Naive B cell (primary cell): ENCODE data around the gene POC5. TPM values are rescaled to one million over a fixed set of nuclear protein-coding genes. Genes with fewer than 3 reads are reported as not detected.
A peak's percentile ranks its signal among the peaks of the same experiment; 100 is the strongest.
"Not testable (repeated sequence)": the region's sequence is repeated elsewhere in the genome, so short reads cannot be mapped to it uniquely, and the experiment has no call there.

Experiments used
- ATAC-seq, 2 donors: fragments of 150-1000 bp; cut with Tn5 transposase; 2 replicates each; pipeline ENCODE4 v1.10.0; 2021; ENCODE audit warnings: low read depth in 2 of 2, mild to moderate bottlenecking in 2 of 2, moderate library complexity in 2 of 2
- DNase-seq: peaks from one replicate; pipeline ENCODE4 v3.0.0; 2022
- H3K27ac Mint-ChIP-seq, 6 donors: one replicate each; pipeline ENCODE4 v1.8.0; 2020 to 2022; ENCODE audit warnings: mild to moderate bottlenecking in 6 of 6, mixed read lengths in 6 of 6, moderate library complexity in 5 of 6, inconsistent platforms in 2 of 6
- H3K27me3 Mint-ChIP-seq, 3 donors: one replicate each; pipeline ENCODE4 v1.8.0; 2021 to 2022; ENCODE audit warnings: mixed read lengths in 3 of 3, mild to moderate bottlenecking in 1 of 3
- H3K36me3 Mint-ChIP-seq, 2 donors: one replicate each; pipeline ENCODE4 v1.8.0; 2020 to 2022; ENCODE audit warnings: mixed read lengths in 2 of 2, inconsistent platforms in 1 of 2, mild to moderate bottlenecking in 1 of 2
- H3K4me1 Mint-ChIP-seq, 3 donors: one replicate each; pipeline ENCODE4 v1.8.0; 2020 to 2022; ENCODE audit warnings: mixed read lengths in 3 of 3, inconsistent platforms in 1 of 3, mild to moderate bottlenecking in 1 of 3, moderate library complexity in 1 of 3
- H3K4me3 Mint-ChIP-seq, 8 donors: one replicate each; pipeline ENCODE4 v1.8.0; 2020 to 2022; ENCODE audit warnings: mild to moderate bottlenecking in 8 of 8, mixed read lengths in 8 of 8, moderate library complexity in 8 of 8, inconsistent platforms in 2 of 8
- H3K9me3 Mint-ChIP-seq, 7 donors: one replicate each; pipeline ENCODE4 v1.8.0; 2020 to 2022; ENCODE audit warnings: mixed read lengths in 7 of 7, mild to moderate bottlenecking in 5 of 7, inconsistent platforms in 2 of 7, moderate library complexity in 1 of 7
- polyA plus RNA-seq, 6 donors: library from polyadenylated mRNA; unstranded; fragments of 300-500 nt; fragmentation: Illumina TruSeq; gene quantifications; one replicate each; pipeline ENCODE4 v1.2.3, GENCODE V29; 2021; ENCODE audit warnings: low read depth in 6 of 6

POC5 gene, protein sequence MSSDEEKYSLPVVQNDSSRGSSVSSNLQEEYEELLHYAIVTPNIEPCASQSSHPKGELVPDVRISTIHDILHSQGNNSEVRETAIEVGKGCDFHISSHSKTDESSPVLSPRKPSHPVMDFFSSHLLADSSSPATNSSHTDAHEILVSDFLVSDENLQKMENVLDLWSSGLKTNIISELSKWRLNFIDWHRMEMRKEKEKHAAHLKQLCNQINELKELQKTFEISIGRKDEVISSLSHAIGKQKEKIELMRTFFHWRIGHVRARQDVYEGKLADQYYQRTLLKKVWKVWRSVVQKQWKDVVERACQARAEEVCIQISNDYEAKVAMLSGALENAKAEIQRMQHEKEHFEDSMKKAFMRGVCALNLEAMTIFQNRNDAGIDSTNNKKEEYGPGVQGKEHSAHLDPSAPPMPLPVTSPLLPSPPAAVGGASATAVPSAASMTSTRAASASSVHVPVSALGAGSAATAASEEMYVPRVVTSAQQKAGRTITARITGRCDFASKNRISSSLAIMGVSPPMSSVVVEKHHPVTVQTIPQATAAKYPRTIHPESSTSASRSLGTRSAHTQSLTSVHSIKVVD
- 10 to 100 TPM; 11.1 to 26.7 (median 18.9) TPM for polyA plus RNA-seq

DNA sequence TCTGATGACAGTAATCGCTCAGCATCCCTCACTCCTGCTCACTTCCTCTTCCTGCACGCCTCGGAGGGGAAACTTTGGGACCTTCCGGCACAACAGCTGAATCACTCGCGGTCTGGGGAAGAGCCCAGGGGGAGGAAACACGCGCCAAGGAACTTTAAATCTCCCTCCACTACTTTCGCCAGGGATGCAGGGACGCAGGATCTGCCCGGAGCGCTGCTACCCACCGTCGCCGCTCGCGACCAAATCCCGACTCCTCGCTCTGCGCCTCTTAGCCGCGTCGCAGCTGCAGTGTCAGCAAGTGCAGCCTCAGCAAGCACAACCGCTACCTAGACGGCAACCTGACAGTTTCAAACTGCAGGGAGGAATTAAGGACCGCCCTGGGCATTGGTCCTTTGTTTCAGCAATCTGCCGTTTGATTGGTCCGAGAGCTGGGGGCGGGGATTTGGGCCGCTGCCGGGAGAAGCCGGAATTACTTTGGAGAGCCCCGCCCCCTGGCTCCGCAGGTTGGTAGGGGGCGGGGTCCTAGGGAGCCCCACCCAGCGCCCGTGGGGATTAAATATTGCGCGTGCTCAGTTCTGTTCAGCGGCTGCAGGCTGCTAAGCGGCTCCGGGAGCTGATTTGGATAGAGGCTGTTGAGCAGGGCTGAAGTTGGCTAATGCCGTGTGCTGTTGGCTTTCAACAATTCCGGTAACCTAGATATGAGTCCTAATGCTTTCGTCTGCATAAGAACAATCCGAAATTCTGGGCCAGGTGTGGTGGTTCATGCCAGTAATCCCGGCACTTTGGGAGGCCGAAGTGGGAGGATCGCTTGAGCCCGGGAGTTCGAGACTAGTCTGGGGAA is at the start of gene POC5:
Gene POC5 (minus strand): TSS at position 356 of the 841 bp plus-strand sequence. CDS start 4,500 bp downstream, outside the sequence.
- H3K4me1 Mint-ChIP-seq: peaks cover 25 to 39% (median 37%) of the 10 kb centered on the region in 3 donors
- H3K9me3 Mint-ChIP-seq: peaks cover 0 to 1% (median 0%) of the 10 kb centered on the region in 7 donors
- peaks cover 5 to 17% of the 10 kb centered on the region in 2 donors for H3K36me3 Mint-ChIP-seq
- H3K27ac Mint-ChIP-seq: peak within 1 kb of the TSS; percentile 96 to 99 (median 98)
- DNase-seq: peak; percentile 98
- H3K27me3 Mint-ChIP-seq: peaks cover 8 to 16% (median 15%) of the 10 kb centered on the region in 3 donors
- peak within 1 kb of the TSS; percentile 98 to 100 (median 100) for H3K4me3 Mint-ChIP-seq
- ATAC-seq: peak; percentile 91 to 93

DNA sequence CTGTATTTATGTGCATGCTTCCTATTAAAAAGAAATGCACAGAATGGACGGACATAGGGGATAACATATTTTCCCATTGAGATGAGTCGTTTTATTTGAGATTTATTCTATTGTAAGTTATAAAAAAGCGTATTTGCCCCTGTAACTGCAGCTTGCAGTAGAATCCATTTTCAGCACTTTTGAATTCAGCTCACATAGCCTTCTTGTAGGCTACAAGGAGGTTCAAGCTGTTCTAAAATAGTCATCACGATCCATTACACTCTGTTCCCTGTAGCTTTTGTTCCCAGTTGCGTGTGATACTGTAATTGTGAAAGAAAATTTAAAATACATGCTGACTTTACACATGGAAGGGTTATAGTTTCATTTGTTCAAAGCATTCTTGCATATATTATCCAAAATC is 40.9 kb upstream of the POC5 start:
- Mint-ChIP-seq H3K36me3 (no peaks in the 10 kb centered on the region), H3K4me3 (no peak overlapping the region), H3K9me3 (peaks cover 0 to 6% (median 0%) of the 10 kb centered on the region in 7 donors), H3K27ac (no peak overlapping the region), H3K4me1 (no peaks in the 10 kb centered on the region), H3K27me3 (peaks cover 4 to 19% (median 16%) of the 10 kb centered on the region in 3 donors)
- DNase-seq (no peak), ATAC-seq (no peak)

DNA sequence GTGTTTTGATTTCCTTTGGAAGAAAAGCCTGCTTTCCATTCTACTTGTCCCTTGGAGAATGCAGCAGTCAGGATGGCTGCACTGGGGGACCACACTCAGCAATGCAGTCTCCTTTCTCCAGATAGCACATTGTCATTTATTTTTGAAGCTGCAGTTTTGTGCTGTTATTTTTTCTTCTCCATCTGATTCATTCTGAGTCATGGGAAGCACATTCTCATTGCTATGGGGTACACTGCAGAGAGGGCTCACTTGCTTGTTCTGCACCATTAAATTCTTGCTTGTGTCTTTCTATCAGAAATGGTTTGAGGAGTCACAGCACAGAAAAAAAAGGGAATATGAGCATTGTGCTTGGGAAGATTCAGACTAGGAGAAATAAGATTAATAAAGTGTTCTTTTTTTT is 39.7 kb upstream of the POC5 start:
- Mint-ChIP-seq H3K4me3 (no peak overlapping the region), H3K27ac (no peak overlapping the region), H3K4me1 (no peaks in the 10 kb centered on the region), H3K27me3 (peaks cover 4 to 19% (median 16%) of the 10 kb centered on the region in 3 donors), H3K36me3 (no peaks in the 10 kb centered on the region), H3K9me3 (peaks cover 0 to 6% (median 0%) of the 10 kb centered on the region in 7 donors)
- DNase-seq (no peak), ATAC-seq (no peak)

DNA sequence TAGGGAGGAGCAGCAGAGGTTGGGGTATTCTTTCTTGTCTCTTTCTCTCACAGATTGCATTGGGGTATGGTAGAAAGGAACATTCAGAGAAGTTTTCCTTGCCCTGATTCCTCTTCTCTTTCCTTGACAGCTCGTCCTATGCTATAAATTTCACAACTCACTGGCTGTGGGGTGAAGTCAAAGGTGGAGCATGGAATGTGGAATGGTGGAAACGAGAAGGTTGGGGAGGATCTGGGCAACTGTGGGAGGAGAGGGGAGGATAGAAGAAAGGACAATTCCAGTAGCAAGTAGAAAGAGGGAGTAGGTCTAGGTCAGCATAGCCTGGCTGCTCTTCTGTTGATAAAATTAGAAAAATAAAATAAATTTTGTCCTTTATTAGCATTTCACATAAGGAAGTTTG is 39.0 kb upstream of the POC5 start:
- peaks cover 4 to 22% (median 19%) of the 10 kb centered on the region in 3 donors for H3K27me3 Mint-ChIP-seq
- DNase-seq: no peak
- no peak overlapping the region for H3K4me3 Mint-ChIP-seq
- no peaks in the 10 kb centered on the region for H3K4me1 Mint-ChIP-seq
- no peaks in the 10 kb centered on the region for H3K36me3 Mint-ChIP-seq
- ATAC-seq: no peak
- peaks cover 0 to 6% (median 0%) of the 10 kb centered on the region in 7 donors for H3K9me3 Mint-ChIP-seq
- H3K27ac Mint-ChIP-seq: no peak overlapping the region

DNA sequence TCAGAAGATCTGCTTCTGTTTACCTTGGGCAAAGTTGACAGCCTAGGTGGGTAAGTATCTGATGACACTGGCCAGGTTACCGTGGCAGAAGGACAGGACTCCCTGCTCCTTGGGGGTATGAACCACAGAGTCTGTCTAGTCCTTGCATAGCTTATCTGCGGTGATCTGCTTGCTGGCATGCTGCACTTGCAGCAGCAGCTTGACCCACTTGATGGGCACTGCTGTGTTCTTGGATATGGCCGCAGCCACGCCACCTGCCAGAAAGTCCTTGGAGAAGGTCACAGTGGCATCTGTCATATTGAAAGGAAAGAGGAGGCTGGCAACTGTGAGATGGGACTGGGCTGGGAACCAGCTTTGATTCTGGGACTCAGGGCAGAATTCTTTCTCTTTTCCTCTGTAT is 35.9 kb upstream of the POC5 start:
- no peak for ATAC-seq

DNA sequence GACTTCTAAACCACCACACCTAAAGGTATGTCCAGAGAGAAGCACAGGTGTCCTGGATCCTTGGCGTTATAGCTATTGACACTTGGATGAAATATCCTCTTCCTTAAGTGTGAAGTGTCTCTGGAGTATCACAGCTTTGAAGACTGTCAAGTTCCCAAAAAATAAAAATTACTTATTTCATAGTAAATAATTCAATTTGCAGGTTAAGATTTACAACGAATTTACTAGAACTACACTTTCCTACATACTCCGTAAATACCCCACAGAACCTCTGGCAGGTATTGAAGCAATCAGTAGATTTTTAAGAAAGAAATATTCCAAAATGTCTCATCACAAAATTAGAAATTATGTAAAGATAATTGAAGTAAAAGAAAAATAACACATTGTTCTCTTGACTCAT is 27.1 kb upstream of the POC5 start:
- DNase-seq (no peak), ATAC-seq (no peak)
- peaks cover 13 to 31% (median 30%) of the 10 kb centered on the region in 3 donors for H3K27me3 Mint-ChIP-seq
- no peaks in the 10 kb centered on the region for H3K36me3 Mint-ChIP-seq
- no peaks in the 10 kb centered on the region for H3K9me3 Mint-ChIP-seq
- no peak overlapping the region for H3K4me3 Mint-ChIP-seq
- H3K27ac Mint-ChIP-seq: no peak overlapping the region
- no peaks in the 10 kb centered on the region for H3K4me1 Mint-ChIP-seq

More for the DNA sequence above, 35.9 kb upstream of the POC5 start:
- H3K4me3 Mint-ChIP-seq: no peak overlapping the region
- peaks cover 10 to 31% (median 23%) of the 10 kb centered on the region in 3 donors for H3K27me3 Mint-ChIP-seq
- H3K36me3 Mint-ChIP-seq: no peaks in the 10 kb centered on the region
- DNase-seq: no peak
- no peaks in the 10 kb centered on the region for H3K4me1 Mint-ChIP-seq
- H3K9me3 Mint-ChIP-seq: peaks cover 0 to 1% (median 0%) of the 10 kb centered on the region in 7 donors
- no peak overlapping the region for H3K27ac Mint-ChIP-seq

DNA sequence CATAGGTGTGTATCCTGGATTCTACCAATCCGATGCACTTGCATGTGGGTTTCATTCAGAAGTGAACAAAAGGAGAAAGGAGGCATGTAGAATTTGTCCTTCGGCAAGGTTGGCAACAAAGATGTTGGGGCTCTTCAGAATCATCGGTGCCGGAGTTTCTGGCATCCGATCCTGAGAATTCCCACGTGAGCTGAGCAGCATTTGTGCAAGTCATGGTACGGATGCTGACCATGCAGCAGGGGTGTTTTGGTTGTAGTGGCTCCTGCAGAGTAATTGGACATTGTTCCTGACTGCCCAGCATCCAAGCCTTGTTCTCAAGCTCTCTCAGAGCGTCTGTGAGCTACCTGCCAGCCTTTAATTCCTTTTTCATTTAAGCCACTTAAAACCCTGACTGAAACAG is 19.0 kb upstream of the POC5 start:
- Mint-ChIP-seq H3K36me3 (no peaks in the 10 kb centered on the region), H3K9me3 (peaks cover 0 to 4% (median 0%) of the 10 kb centered on the region in 7 donors), H3K27ac (peak overlapping the region in 1 of 6 donors; percentile 52), H3K27me3 (peaks cover 11 to 26% (median 19%) of the 10 kb centered on the region in 3 donors), H3K4me3 (no peak overlapping the region), H3K4me1 (no peaks in the 10 kb centered on the region)
- DNase-seq (no peak), ATAC-seq (no peak)

DNA sequence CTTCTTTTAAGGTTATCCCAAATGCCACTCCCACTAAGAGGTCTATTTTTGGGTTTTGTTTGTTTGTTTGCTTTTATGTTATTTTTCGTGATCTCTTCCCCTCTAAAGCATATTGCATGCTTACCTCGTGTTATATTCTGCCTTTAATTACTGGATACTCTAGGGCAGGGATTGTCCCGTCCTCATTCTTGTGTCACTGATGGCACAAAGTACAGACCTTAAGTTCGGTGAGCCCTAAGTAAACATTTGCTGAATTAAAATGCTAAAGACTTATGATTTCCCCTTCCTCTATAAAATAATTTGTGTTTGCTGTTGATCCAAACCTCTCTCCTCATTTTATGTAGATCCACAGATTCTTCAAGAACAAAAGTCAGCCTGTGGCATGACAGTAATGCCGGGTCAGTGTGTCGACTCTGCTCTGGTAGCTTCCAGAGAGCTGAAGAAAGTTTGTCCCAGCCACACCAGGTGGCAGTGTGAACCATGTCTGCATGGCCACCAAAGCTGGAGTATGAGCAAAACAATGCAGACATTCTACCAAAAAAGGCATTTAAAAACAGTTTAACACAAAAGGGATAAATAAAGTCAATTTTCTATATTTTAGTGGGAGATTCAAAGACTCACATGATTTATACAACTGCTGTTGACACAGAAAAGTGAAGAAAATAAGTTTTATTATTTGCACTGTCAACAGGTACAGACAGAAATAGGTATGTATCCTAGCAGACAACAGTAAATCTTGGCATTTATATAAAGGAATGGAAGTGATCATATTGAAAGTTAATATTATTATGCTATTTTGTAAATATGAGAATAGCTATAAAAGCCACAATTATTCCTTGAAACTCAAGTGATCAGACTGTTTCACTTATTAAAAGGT is 17.9 kb upstream of the POC5 start:
- Mint-ChIP-seq H3K27ac (no peak overlapping the region), H3K4me3 (no peak overlapping the region), H3K9me3 (peaks cover 0 to 4% (median 0%) of the 10 kb centered on the region in 7 donors), H3K4me1 (no peaks in the 10 kb centered on the region), H3K27me3 (peaks cover 0 to 15% (median 12%) of the 10 kb centered on the region in 3 donors), H3K36me3 (no peaks in the 10 kb centered on the region)
- DNase-seq: peak; percentile 30
- ATAC-seq: peak in 1 of 2 donors; percentile 48

DNA sequence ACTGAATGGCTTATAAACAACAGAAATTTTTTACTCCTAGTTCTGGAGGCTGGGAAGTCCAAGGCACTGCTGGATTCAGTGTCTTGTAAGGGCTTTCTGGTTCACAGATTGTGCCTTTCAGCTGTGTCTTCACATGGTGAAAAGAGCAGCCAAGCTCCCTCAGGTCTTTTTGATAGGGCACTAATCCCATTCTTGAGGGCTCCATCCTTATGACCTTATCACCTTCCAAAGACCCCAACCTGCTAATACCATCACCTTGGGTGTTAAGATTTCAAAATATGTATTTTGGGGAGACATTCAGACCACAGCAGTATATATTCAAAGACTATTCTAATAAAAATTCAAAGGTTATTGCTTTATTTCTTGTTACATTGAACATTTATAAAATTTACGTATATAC is 16.5 kb upstream of the POC5 start:
- no peaks in the 10 kb centered on the region for H3K4me1 Mint-ChIP-seq
- H3K27me3 Mint-ChIP-seq: peaks cover 0 to 12% (median 8%) of the 10 kb centered on the region in 3 donors
- peaks cover 0 to 4% (median 2%) of the 10 kb centered on the region in 7 donors for H3K9me3 Mint-ChIP-seq
- ATAC-seq (no peak), DNase-seq (no peak)
- H3K4me3 Mint-ChIP-seq: no peak overlapping the region
- H3K27ac Mint-ChIP-seq: no peak overlapping the region
- no peaks in the 10 kb centered on the region for H3K36me3 Mint-ChIP-seq

DNA sequence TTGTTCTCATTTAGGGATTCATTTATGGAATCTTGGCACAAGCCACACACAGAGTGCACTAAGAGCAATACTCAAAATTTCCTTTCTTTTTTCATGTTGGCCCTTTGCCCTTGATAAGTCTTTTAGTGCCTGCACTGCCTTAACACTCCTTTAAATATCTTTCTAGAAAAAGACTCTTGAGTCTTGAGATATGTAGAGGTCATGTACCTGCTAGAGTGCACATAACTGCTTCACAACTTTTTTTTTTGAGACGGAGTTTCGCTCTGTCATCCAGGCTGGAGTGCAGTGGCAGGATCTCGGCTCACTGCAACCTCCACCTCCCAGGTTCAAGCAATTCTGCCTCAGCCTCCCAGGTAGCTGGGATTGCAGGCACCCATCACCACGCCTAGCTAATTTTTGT is 14.3 kb upstream of the POC5 start:
- H3K27ac Mint-ChIP-seq, H3K4me1 Mint-ChIP-seq, H3K4me3 Mint-ChIP-seq, H3K36me3 Mint-ChIP-seq, H3K9me3 Mint-ChIP-seq, DNase-seq, ATAC-seq: not testable (repeated sequence)
- H3K27me3 Mint-ChIP-seq: peaks cover 12% of the 10 kb centered on the region in 3 donors

DNA sequence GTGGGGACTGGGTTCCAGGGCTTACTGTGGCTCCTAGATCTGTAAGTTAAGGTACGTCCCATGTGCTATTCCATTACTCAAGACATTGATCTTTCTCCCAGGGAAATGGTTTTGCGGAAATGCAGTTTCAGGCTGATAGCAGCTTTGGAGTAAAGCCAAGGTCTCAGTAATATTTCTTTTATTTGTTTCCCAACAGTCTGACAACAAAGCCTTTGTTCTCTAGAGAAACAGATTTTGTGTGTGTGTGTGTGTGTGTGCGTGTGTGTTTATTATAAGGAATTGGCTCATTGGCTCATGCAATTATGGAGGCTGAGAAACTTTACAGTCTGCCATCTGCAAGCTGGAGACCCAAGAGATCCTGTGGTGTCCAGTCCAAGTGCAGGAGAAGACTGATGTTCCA is 12.1 kb upstream of the POC5 start:
- H3K4me3 Mint-ChIP-seq: no peak overlapping the region
- ATAC-seq: no peak
- no peak for DNase-seq
- no peak overlapping the region for H3K27ac Mint-ChIP-seq
- H3K36me3 Mint-ChIP-seq: no peaks in the 10 kb centered on the region
- peaks cover 6 to 15% (median 12%) of the 10 kb centered on the region in 3 donors for H3K27me3 Mint-ChIP-seq
- H3K9me3 Mint-ChIP-seq: peaks cover 0 to 9% (median 3%) of the 10 kb centered on the region in 7 donors
- no peaks in the 10 kb centered on the region for H3K4me1 Mint-ChIP-seq

DNA sequence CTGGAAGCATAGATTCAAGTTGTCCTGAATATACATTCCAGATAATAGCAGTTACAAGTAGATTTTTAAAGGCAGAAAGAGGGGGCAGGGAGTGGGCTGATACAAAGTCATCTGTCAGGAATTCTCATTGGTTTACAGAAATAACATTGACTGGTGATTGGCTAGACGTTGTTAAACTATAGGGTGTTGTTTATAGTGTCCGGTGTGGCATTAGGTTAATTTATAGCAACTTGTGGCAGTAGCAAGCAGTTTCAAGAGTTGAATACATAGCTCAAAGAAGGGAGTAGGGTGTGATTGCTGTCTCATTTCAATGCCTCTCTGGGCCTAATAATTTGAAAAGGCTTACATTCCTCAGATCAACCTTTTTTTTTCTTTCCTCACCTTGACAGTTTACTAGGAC is 10.7 kb upstream of the POC5 start:
- no peak for ATAC-seq

More for the DNA sequence above, 10.7 kb upstream of the POC5 start:
- no peaks in the 10 kb centered on the region for H3K36me3 Mint-ChIP-seq
- peak overlapping the region in 2 of 6 donors; percentile 0 to 5 for H3K27ac Mint-ChIP-seq
- H3K4me1 Mint-ChIP-seq: no peaks in the 10 kb centered on the region
- DNase-seq: no peak
- H3K4me3 Mint-ChIP-seq: no peak overlapping the region
- peaks cover 0 to 16% (median 5%) of the 10 kb centered on the region in 7 donors for H3K9me3 Mint-ChIP-seq
- peaks cover 12 to 15% (median 14%) of the 10 kb centered on the region in 3 donors for H3K27me3 Mint-ChIP-seq
